HG02798 (cell line): Measurements from ENCODE around the gene EFTUD2.
"Not testable (repeated sequence)": the region's sequence is repeated elsewhere in the genome, so short reads cannot be mapped to it uniquely, and the experiment has no call there.

Source experiments
- ATAC-seq: cut with Tn5 transposase; IDR thresholded peaks from one replicate; pipeline ENCODE4 v1.9.1; 2021; ENCODE audit warnings: mild to moderate bottlenecking; ENCODE audit not compliant: unreplicated experiment, poor library complexity

The EFTUD2 gene

DNA sequence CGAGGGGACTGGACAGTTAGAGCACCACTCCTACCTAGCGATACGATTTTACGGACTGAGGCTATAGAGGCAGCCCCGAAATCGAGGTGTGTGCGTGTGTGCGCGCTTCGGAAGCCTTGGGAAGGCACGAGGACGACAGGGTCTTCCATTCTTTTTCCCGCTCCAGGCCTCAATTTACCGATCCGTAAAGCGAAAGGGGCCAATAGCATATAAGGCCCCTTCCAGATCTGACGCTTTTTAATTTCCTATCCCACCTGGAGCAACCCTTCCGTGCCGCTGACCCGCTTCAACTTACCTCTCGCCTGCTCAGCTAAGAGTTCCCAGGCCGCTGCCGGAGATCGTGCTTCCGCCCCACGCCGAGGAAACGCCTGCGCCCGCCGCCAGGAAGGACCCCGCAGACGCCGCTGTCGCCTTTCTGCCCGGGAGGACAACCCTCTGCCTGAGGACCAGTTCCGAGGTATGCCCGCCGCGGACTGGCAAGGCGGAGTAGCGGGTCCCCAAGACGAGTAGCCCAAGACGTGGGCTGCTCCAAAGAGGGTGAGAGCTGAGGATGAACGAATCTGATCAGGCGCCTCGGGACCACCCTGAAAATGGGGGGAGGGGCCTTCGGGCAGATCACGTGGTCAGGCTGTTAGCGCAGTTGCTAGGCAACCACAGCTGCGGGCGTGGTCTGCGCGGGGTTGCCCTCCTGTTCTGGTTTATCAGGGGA, at the start of gene EFTUD2:
EFTUD2 (minus strand) TSS at position 372 of the 709 bp plus-strand sequence. CDS start 4,924 bp downstream, outside the sequence.
- peak; percentile 80 for ATAC-seq

DNA sequence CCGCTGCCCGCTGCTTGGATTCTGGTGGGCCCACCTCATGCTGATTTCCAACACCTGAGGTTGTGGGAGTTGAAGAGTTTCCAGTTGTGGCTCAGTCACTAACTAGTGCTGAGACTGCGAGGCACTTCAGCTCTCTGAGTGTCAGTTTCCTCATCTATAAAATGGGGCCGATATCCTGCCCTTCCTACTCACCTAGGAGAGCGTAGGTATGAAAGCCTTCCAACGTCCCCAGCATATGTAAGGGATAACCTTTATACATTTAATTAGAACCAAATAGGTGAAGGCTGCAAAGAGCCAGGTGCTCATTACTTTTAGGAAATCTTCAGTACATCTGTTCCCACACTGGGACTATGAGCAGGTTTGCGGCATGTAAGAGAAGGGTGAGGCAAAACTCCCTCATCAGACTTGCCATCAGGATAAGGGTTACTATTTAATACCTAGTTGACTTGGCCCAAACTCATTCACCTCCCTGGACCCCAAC, 49.1 kb upstream of the EFTUD2 start:
- no peak for ATAC-seq

DNA sequence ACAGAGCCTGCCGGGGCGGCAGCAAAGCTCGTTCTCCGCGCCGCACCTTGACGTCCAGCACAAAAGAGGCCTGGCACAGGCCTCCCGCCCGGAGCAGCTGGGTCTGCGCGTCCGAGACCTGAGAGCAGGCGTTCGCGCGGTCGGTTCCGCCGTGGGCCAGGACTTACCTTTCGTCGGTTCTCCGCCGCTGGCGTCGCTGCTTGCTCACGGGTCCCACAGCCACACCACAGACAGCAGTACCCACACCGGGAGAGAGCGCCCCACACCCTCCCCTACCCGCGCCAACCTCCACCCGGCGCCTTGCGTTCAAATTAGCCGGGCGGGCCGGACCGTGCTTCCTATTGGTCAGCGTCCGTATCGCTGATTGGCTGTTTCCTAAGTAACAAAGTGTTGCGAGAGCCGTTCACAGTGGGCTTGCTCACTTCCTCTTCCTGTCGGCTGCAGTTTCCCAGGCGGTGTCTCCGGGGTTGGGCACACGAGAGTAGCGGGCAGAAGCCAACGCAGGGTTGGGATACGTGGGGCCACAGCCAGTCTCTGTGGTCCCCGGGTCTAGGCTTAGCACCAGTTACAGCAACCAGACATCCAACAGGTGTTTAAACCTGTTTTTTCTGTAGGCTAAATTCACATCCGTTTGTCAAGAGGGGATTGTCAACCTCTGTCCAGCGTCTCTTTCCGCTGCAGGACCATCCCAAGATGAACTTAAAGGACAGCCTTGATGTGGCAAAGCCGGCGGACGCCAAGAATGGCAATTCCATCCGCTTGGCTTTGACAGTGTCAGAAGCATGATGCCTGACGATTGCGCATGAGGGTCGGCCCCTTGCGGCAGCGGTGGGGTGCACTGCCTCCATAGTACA, 48.4 kb upstream of the EFTUD2 start, which contains the start of gene KIF18B:
KIF18B (minus strand) TSS at position 313 of the 854 bp plus-strand sequence. CDS start 11,429 bp downstream, outside the sequence.
- peak; percentile 96 for ATAC-seq

DNA sequence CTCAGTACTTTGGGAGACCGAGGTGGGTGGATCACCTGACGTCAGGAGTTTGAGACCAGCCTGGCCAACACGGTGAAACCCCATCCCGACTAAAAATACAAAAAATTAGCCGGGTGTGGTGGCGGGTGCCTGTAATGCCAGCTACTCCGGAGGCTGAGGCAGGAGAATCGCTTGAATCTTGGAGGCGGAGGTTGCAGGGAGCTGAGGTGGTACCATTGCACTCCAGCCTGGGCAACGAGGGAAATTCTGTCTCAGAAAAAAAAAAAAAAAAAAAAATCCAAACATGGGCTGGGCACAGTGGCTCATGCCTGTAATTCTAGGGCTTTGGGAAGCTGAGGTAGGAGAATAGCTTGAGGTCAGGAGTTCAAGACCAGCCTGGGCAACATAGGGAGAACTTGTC, 46.4 kb upstream of the EFTUD2 start:
- not testable (repeated sequence) for ATAC-seq

DNA sequence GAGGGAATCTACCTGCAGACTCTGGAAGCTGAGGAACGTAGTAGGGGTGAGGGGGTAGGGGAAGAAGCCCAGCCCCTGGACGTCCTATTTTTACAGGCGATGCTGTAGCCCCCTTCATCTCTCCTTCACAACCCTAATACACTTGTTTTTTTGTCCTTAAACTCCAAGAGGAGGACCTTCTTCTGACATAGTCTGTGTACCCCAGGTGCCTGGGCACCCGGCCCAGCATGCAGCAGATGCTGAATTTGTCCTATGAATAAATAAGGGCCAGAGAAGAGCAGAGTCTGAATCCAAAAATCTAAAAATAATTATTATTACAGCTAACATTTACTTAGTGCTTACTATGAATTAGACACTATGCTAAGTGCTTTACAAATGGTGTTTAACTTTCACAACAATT, 43.2 kb upstream of the EFTUD2 start:
- ATAC-seq, result no peak

DNA sequence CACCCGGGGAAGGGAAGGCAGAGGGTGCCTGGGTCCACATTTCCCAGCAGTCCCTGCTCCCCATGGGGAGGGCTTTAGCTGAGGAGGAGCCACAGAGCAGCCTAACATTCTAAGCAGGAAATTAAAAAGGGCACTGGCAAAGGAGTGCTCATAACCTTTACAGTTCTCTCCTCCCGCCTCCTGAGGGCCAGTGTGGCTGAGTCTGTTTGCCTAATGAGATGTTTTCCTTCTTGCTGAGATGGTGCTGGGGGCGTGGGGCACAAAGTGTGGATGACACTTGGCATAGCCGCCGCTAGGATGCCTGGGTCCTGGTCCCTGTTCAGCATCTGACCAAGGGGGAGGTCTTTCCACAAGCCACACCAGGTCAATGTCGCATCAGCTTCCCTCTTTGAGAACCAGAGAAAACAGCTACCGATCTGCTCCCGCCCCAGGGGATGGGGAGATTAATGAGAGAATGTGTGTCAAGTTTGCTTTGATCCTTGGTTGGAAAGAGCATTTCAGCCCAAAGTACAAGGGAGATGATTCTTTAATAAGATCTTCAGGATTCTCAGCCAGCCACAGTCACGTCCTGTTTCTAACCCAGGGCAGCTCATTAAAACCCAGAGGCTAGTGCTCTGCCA, 42.6 kb upstream of the EFTUD2 start:
- no peak for ATAC-seq

DNA sequence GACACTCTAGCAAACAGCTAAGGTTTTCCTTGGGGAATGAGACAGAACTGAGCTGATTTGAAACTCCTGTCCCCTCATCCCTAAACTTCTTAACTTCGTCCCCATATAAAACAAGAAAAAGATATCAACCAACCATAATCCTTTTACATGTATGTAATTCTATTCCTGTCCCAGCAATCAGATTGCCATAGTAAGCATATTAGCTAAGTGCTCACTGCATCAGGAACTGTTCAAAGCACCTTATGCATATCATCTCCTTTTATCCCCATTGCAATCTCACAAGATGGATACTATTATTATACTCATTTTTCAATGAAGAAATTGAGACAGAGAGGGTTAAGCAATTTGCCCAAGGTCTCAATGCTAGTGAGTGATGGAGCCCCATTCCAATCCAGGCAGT, 41.5 kb upstream of the EFTUD2 start:
- ATAC-seq, result no peak

DNA sequence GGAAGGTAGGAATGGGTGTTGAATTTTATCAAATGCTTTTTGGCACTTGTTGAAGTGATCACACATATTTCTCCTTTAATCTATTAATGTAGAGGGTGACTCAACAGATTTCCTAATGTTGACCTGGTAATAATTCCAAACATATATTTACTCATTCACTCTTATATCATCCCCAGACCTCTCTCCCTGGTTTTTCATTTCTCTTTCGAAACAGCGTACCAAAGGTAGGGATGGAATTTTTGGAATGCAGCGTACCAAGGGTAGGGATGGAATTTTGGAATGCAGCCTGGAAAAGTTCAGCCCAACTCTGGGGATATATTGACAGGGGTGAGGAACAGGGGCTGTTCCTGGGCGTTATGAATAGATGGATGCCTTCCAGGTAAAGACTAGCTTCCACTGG, 41.1 kb upstream of the EFTUD2 start:
- no peak for ATAC-seq

DNA sequence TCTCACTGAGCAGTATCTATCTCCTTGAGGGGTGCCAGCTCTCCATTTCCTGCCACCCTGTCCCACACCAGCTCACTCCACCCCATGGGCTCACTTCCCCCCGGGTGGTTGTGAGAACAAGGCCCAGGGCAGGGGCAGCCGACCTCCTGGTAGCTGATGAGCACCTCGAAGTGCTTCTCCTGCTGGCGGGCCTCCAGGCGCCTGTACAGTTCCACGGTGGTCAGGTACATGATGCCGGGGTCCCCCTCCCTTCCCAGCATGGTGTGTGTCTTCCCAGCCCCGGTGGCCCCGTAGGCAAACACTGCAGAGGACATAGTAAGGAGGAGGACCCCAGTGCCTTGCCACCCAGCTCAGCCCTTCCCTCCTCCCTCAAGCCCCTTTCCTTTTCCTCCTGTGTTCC, 35.9 kb upstream of the EFTUD2 start:
- ATAC-seq, result no peak

DNA sequence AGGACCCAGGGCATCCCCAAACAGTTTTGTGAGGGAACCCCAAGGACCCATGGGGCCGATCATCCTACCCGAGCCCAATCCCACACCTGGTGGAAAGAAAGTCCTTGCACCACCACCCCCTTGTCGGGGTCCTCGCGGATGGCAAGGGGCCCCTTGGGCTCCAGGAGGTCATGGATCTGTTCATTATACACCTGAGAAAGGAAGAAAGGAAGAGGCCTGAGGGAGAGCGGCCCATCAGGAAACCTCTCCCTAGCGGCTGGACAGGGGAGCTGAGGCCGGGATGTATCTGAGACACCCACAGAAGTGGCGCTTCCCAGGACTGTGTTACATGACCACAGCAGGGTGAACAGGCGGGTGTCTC, 35.5 kb upstream of the EFTUD2 start:
- no peak for ATAC-seq

DNA sequence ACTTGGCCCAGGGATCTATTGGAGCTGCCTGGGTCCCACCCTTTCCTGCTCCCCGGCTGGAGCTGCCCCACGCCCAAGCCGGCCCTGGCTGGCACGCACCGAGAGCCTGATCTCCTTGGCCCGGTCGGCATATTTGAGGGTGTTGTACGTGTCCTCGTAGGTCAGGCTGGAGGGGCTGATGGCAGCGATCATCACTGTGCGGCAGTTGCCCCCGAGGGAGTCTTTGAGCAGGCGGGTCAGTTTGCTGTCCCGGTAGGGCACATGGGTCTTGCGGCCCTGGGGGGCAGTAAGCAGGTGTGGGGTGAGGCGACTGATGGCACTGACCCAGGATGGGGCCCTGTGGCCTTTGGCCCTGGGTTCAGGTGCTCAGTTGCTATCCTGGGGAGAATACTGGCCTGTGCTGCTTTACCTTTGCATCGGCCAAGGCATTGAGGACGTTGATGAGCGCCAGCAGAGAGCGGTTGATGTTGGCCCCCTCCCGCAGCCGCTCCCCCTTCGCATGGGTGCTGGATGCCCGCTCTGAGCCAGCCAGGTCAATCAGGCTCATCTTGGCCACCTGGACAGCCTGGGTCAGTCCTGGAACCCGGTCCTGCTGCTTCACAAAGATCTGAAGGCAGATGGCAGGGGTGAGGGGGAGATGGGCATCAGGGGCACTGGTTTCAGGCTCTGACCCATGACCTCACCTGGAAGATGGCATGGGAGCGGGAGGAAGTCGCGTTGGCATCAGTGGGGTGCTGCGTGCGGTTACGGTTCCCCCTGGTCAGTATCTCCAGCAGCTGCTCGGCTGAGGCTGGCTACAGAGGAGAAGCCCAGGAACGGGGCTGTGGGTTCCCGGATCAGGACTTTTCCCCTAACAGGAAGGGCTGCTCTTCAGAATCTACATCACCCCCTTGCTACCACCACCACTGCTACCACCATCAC, 34.8 kb upstream of the EFTUD2 start:
- no peak for ATAC-seq

DNA sequence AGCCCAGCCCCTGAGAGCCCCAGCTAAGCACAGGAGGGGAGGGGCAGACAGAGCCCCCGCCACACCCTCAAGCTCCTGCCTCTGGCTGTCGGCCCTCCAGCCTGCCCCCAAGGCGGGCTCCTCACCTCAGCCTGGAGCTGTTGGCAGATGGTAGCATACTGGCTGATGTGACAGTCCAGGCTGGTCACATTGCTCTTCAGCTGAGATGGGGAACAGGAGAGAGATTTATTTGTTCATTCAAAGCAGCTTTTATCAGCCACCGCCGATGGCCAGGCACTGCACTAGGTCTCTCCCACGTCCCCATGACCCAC, 33.5 kb upstream of the EFTUD2 start:
- no peak for ATAC-seq

DNA sequence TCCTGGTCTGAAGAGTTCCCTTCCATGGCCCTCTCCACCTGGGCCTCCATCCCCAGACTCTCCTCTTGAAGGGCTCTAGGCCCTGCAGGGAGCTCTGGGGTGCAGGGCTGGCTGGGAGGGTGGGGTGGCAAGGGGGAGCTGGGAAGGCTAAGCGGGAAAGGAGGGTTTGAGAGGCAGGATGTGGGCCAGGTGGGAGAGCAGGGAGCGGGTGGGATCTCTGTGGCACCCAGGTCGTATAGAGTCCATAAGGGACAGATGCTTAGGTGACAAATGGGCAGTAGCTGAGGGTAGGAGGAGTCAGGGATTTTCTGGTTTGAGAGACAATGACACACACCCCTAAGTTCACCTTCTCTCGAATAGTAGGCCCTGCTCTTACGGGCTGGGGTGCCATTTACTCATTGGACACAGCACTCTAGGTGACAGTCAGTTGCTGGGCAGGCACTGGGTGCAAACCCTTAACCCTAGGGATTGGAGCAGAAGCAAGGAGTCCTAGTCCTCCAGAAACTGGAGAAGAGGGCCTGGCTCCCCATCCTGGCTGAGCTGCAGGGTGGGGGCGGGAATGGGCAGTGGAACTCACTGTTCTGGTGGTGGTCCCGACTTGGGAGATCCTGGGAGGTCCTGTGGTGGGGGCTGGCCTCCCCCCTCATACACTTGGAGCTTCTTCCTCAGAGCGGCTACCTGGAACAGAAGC, 33.0 kb upstream of the EFTUD2 start:
- no peak for ATAC-seq

DNA sequence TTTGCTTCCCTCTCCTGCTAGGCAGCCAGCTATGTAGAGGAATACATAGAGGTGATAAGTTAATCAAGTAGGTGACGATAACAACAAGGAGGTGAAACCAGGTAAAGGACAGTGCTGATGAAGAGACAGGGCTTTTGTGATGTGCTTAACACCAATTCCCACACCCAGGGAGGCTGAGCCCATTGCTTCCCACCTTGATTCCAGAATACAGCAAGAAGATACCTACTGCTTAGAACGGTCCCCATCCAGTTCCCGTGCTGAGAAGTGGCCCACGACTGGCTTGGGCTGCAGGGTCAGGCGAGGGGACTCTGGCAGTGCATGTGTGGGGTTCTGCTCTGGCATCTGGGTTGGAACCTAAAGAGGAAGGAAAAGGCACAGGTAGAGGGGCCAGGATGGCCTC, 32.1 kb upstream of the EFTUD2 start:
- ATAC-seq, result no peak

DNA sequence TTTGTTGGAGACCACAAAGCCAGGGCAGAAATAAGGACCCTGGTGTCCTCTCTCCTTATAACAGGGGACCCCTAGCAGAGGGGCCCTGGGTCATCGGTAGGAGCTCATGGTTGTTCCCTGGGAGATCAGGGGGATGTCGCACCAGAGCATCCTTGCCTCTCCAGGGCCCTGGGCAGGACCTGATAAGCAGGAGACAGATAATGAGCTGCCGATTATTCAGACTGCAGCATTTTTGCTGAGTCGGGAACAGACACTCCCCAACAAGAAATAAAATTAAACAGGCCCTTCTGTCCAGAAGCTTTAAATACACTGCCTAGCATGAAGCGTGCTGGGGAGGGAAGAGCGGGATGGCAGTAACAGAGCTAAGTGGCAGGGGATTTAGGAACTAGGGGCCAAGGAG, 31.4 kb upstream of the EFTUD2 start:
- no peak for ATAC-seq

DNA sequence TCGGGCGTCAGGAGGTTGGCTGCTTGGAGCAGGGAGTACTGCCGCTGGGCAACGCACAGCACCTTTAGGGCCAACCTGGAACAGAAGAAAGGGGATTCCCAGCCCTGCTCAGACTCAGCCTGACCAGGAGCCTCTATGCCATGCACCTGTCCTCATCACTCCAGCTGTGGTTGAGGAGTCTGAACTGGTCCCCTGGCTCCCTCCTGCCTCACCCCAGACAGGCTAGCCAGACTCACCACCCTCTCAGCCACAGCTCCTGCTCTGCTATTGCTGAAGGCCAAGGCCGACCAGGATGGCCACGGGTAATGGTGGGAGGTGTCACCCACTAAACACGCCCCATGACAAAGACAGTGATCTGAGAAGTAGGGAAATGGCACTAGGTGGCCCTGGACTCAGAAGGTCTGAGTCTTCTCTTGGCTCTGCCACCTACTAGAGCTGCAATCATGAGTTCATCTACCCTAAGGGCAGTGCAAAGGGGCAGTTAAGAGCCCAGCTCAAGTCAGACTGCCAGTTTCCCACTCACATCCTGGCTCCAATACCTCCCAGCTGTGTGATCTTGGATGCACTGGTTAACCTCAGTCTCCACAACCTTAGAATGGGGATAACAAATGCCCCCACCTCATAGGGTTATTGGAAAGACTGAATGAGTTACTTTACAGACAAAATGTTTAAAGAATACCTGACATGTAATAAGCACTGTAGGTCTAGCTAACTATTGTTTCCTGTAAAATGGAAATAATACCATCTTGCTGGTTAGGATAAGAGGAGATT, 29.9 kb upstream of the EFTUD2 start:
- no peak for ATAC-seq

DNA sequence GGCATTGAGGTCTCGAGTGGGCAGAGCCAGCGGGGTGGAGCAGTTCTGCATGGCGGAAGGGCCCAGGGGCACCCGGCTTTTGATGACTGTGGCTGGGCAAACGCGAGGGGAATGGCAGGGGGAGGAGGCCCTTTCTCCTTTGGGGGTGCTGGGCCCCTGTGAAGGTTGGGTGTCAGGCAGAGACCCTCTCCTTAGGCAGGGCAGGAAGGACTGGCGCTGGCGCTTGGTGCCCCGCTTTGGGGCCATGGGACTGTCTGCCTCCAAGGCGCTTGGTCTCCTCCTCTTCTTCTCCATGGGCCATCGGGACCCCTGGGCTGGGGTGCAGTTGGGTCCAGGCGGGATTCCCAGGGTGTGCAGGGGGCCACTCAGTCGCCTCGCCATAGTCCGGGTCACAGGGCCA, 28.9 kb upstream of the EFTUD2 start:
- ATAC-seq, result no peak

DNA sequence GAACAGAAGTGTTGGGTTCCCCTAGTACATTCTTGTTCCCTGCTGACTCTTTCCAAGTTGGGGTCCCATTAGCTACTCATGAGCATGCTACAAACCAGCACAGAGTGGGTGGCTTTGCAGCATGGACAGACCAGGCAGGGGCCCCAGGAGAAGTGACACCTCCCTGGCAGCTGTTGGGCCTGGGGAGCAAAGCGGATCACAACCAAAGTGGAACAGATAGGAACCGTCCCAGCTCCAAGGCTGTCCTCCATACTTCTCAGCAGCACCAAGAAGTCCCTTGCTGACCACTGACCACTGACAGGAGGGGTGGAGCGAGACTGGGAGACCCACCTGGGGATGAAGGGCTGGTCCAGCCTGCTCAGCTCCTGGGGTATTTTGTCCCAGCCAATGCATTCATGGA, 28.5 kb upstream of the EFTUD2 start:
- no peak for ATAC-seq
